ENCODE results near the gene INHA.

GRCh38 chr2:219538956-219539788 lies 32.9 kb upstream of the INHA start:
- TF ChIP-seq CTCF (IDR thresholded peaks at IDR 0.05) (no peak), POLR2A (IDR thresholded peaks at IDR 0.05) (no peak)
